H1 (cell line): ENCODE data around the gene C3.

Experiments
- BRCA1 ChIP-seq: IDR thresholded peaks from 2 replicates; pipeline ENCODE4 v1.6.1; 2012; ENCODE audit warnings: low read depth, low read length, improper control_type of control experiment
- POLR2A ChIP-seq, 2 experiments: IDR thresholded peaks; 1 replicate in 1 of 2; 2 replicates in 1 of 2; pipeline ENCODE4 v1.6.1; 2011; ENCODE audit warnings: low read depth in 2 of 2, low read length in 2 of 2, mild to moderate bottlenecking in 2 of 2; ENCODE audit errors: control extremely low read depth in 1 of 2

- TF ChIP-seq POLR2A (IDR thresholded peaks at IDR 0.05; ENCODE audit: control extremely low read depth in 1 of 2, low read depth in 2 of 2, low read length in 2 of 2) = no peak
- no peak for TF ChIP-seq BRCA1
Observed at GRCh38 chr19:6719992-6720368, 470 bp downstream of the C3 start.
